PC-3 (cell line): Measurements from ENCODE around the gene PI4KA. TPM values are rescaled to one million over a fixed set of nuclear protein-coding genes. Genes with fewer than 3 reads are reported as not detected.
"Not testable (repeated sequence)": the region's sequence is repeated elsewhere in the genome, so short reads cannot be mapped to it uniquely, and the experiment has no call there.

Experiments
- ATAC-seq: fragments of 200-7000 bp; cut with Tn5 transposase; 2 replicates; pipeline ENCODE4 v1.9.1; 2020; ENCODE audit warnings: mild to moderate bottlenecking, moderate library complexity
- BruUV-seq: library from RNA; stranded (reverse); fragments of 400-500 nt; replicated peaks from 2 replicates; lab custom pipeline; 2021; lab: Mats Ljungman, UMichigan
- CTCF ChIA-PET: fragments of 300-600 bp; sonication (Branson Sonifier 250); formaldehyde crosslinking; loops from one replicate; lab custom pipeline; 2022; ENCODE audit warnings: antibody characterized with exemption; lab: Charles Lee
- POLR2A ChIA-PET: fragments of 300-600 bp; sonication (Branson Sonifier 250); formaldehyde crosslinking; loops from one replicate; lab custom pipeline; 2022; ENCODE audit warnings: antibody characterized with exemption; ENCODE audit not compliant: unreplicated experiment; lab: Charles Lee
- DNase-seq: peaks from one replicate; pipeline ENCODE4 v3.0.0-alpha.2; 2015
- H2AFZ ChIP-seq: fragments of 300-600 bp; sonication (generic); 2 replicates; pipeline ENCODE4 v1.6.0; 2016; ENCODE audit warnings: antibody characterized with exemption, low read length
- H3F3A ChIP-seq: fragments of 300-600 bp; sonication (generic); one replicate; pipeline ENCODE4 v1.6.0; 2017; ENCODE audit warnings: antibody characterized with exemption, low read length, control low read depth, mild to moderate bottlenecking; ENCODE audit not compliant: unreplicated experiment
- H3K27ac ChIP-seq: fragments of 300-600 bp; sonication (generic); 2 replicates; pipeline ENCODE4 v1.5.1; 2016; ENCODE audit warnings: mild to moderate bottlenecking, low read length
- H3K27me3 ChIP-seq: fragments of 300-600 bp; sonication (generic); 2 replicates; pipeline ENCODE4 v1.6.1; 2016; ENCODE audit warnings: low read length, mixed read lengths
- H3K36me3 ChIP-seq: fragments of 300-600 bp; sonication (generic); 2 replicates; pipeline ENCODE4 v1.6.1; 2016; ENCODE audit warnings: low read depth, mixed run types, low read length, mixed read lengths
- H3K4me1 ChIP-seq: fragments of 300-600 bp; sonication (generic); 2 replicates; pipeline ENCODE4 v1.5.1; 2016; ENCODE audit warnings: low read length; ENCODE audit not compliant: insufficient read depth
- H3K4me2 ChIP-seq: fragments of 300-600 bp; sonication (generic); 2 replicates; pipeline ENCODE4 v1.6.0; 2016; ENCODE audit warnings: low read length
- H3K4me3 ChIP-seq: fragments of 300-600 bp; sonication (generic); 2 replicates; pipeline ENCODE4 v1.5.1; 2016; ENCODE audit warnings: mild to moderate bottlenecking, low read length, mixed read lengths
- H3K79me2 ChIP-seq: fragments of 300-600 bp; sonication (generic); 2 replicates; pipeline ENCODE4 v1.6.1; 2017; ENCODE audit warnings: low read length, mixed read lengths
- H3K9ac ChIP-seq: fragments of 300-600 bp; sonication (generic); 2 replicates; pipeline ENCODE4 v1.6.0; 2016; ENCODE audit warnings: mild to moderate bottlenecking, low read length
- H3K9me2 ChIP-seq: fragments of 300-600 bp; sonication (generic); replicated peaks from 2 replicates; pipeline ENCODE4 v1.6.1; 2016; ENCODE audit warnings: mixed run types, low read length, mixed read lengths
- H3K9me3 ChIP-seq: fragments of 300-600 bp; sonication (generic); 2 replicates; pipeline ENCODE4 v1.6.1; 2016; ENCODE audit warnings: low read length, mixed read lengths
- H4K20me1 ChIP-seq: fragments of 300-600 bp; sonication (generic); 2 replicates; pipeline ENCODE4 v1.6.1; 2016; ENCODE audit warnings: low read length, mixed read lengths
- EZH2 ChIP-seq: fragments of 300-600 bp; sonication (generic); IDR thresholded peaks from one replicate; pipeline ENCODE4 v1.6.1; 2017; ENCODE audit warnings: antibody characterized with exemption, mild to moderate bottlenecking, low read length; ENCODE audit not compliant: unreplicated experiment
- EZH2phosphoT487 ChIP-seq: fragments of 300-600 bp; sonication (generic); IDR thresholded peaks from 2 replicates; pipeline ENCODE4 v1.6.1; 2018; ENCODE audit warnings: mild to moderate bottlenecking, antibody characterized with exemption, low read length, borderline replicate concordance
- intact Hi-C: fragments of 100-400 bp; cut with micrococcal nuclease; formaldehyde crosslinking; loops from 2 replicates; pipeline ENCODE4 v1.9.0; 2023
- total RNA-seq: library from RNA; depleted of rRNA; stranded (reverse); fragments of >200 nt; gene quantifications from 2 replicates; pipeline ENCODE4 v1.2.3, GENCODE V29; 2014
- TF ChIP-seq, protein P1 (sequence below): fragments of 300-600 bp; sonication (generic); conservative IDR thresholded peaks from 2 replicates; pipeline ENCODE4 v1.5.1; 2017; ENCODE audit warnings: antibody characterized with exemption, low read depth, mild to moderate bottlenecking, low read length

The PI4KA gene
- total RNA-seq, 1 experiment from 2014 or later = 39.7 TPM

DNA sequence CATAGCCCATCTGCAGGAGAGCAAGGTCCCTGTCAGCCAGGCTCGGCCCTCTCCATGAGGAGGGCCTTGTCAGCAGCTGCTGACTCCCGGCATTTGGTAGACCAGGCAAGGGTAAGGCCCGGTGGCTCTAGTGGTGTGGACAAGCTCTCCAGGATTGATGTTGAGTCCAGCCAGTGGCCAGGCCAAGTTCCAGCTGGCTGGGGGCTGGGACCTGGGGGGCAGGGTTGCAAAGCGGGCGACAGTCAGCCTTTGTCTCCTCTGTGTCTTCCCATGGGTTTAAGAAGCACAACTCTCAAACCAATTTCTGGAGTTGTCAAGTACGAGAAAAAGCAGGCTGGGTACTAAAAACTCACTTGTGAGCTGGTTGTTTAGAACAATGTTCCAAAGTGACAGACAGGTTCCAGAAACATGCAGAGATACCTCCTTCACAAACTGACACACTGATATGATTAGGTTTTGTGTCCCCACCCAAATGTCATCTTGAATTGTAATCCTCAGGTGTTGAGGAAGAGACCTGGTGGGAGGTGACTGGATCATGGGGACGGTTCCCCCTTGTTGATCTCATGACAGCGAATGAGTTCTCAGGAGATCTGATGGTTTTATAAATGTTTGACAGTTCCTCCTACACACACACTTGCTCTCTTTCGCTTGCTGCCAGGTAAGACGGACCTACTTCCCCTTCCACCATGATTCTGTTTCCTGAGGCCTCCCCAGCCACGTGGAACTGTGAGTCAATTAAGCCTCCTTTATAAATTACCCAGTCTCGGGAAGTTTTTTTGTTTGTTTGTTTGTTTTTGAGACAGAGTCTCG lies 137.0 kb downstream of the PI4KA start:
- Histone ChIP-seq H3K9ac (no peak overlapping the region), H3K79me2 (no peaks in the 10 kb centered on the region), H3F3A (no peaks in the 10 kb centered on the region), H3K36me3 (no peaks in the 10 kb centered on the region; the same call in 1 of the 2 replicates), H3K9me3 (no peaks in the 10 kb centered on the region), H2AFZ (no peak overlapping the region), H3K9me2 (no peaks in the 10 kb centered on the region), H3K27ac (no peak overlapping the region), H3K4me2 (no peak overlapping the region), H3K4me3 (no peak overlapping the region), H3K4me1 (peaks cover 14% of the 10 kb centered on the region; the same call in 1 of the 2 replicates), H4K20me1 (no peaks in the 10 kb centered on the region), H3K27me3 (no peaks in the 10 kb centered on the region)
- no peak for DNase-seq
- CTCF ChIA-PET = no interaction called here
- intact Hi-C loops = no loop called here
- no peak for ATAC-seq
- TF ChIP-seq EZH2phosphoT487 (no peak), EZH2 (no peak)
- TF ChIP-seq, protein P1, sequence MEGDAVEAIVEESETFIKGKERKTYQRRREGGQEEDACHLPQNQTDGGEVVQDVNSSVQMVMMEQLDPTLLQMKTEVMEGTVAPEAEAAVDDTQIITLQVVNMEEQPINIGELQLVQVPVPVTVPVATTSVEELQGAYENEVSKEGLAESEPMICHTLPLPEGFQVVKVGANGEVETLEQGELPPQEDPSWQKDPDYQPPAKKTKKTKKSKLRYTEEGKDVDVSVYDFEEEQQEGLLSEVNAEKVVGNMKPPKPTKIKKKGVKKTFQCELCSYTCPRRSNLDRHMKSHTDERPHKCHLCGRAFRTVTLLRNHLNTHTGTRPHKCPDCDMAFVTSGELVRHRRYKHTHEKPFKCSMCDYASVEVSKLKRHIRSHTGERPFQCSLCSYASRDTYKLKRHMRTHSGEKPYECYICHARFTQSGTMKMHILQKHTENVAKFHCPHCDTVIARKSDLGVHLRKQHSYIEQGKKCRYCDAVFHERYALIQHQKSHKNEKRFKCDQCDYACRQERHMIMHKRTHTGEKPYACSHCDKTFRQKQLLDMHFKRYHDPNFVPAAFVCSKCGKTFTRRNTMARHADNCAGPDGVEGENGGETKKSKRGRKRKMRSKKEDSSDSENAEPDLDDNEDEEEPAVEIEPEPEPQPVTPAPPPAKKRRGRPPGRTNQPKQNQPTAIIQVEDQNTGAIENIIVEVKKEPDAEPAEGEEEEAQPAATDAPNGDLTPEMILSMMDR = no peak
- BruUV-seq = no TSS peak
- POLR2A ChIA-PET = no interaction called here

DNA sequence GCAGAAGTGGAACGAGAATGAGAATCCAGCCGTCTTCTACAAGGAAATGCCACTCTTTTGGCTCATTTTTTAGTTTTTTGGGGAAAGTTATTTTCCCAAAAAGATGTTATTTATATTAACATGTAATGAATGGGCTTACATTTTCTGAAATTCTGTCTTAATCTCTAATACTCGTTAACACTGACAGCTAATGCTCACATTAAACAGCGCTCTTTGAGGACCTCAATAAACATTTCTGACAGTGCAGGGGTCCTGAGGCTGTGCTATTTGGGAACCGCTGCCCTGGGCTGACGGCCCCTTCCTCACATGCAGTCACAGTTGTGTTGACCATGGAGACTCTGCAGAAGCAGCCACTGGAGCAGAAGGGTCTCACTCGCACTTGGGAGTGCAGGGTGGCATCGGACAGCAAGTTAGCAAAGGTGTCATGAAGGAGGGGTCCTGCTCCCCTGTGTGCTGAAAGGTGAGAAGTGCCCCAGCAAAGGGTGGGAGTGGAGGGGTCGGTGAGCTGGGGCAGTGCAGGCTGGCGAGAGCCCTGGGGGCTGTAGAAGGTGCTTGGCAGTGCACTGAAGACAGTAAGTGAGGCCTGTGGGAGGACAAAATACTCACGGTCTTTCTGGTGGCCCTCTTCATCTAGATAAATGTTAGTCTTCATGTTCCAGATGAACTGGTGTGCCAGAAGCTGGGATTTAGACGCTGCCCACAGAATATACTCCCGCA lies 137.8 kb downstream of the PI4KA start:
- H4K20me1 ChIP-seq = no peaks in the 10 kb centered on the region
- no peak overlapping the region for H3K4me2 ChIP-seq
- no peak overlapping the region for H3K9ac ChIP-seq
- DNase-seq = no peak
- no peak overlapping the region for H2AFZ ChIP-seq
- H3K9me3 ChIP-seq = no peaks in the 10 kb centered on the region
- peaks cover 10% of the 10 kb centered on the region; the same call in 1 of the 2 replicates for H3K4me1 ChIP-seq
- intact Hi-C loops = no loop called here
- H3K27me3 ChIP-seq = no peaks in the 10 kb centered on the region
- ATAC-seq = no peak
- POLR2A ChIA-PET = no interaction called here
- CTCF ChIA-PET = no interaction called here
- H3F3A ChIP-seq = no peaks in the 10 kb centered on the region
- no peaks in the 10 kb centered on the region for H3K79me2 ChIP-seq
- TF ChIP-seq EZH2 (no peak), EZH2phosphoT487 (no peak)
- TF ChIP-seq, protein P1 = no peak
- no peaks in the 10 kb centered on the region for H3K36me3 ChIP-seq
- no peaks in the 10 kb centered on the region for H3K9me2 ChIP-seq
- no peak overlapping the region for H3K27ac ChIP-seq
- no peak overlapping the region for H3K4me3 ChIP-seq
- no TSS peak for BruUV-seq

DNA sequence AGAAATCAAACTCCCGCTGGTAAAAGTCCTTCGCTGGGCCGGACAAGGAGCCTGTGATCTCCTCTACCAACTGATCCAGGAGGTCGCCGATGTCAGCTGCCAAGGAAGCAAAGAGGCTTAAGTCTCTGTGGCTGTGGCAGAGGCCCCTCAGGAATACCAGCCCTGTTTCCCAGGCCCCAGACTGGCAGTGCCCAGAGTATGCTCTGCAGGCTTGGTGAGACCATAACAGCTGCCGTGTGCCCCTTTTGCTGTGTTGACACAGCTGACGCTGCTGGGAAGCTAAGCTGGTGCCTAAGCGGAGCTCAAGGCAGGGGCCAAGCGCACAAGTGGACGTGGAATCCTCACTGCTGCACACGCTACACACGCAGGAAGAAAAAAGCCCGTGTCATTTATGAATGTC lies 139.9 kb downstream of the PI4KA start:
- CTCF ChIA-PET, H3K27ac ChIP-seq, BruUV-seq, DNase-seq, H3K27me3 ChIP-seq, H3K9ac ChIP-seq, H3F3A ChIP-seq, H3K4me2 ChIP-seq, H3K79me2 ChIP-seq, H4K20me1 ChIP-seq, H3K4me3 ChIP-seq, H3K36me3 ChIP-seq, H2AFZ ChIP-seq, ATAC-seq, H3K9me2 ChIP-seq, POLR2A ChIA-PET, H3K9me3 ChIP-seq, intact Hi-C loops, H3K4me1 ChIP-seq: not testable (repeated sequence)

DNA sequence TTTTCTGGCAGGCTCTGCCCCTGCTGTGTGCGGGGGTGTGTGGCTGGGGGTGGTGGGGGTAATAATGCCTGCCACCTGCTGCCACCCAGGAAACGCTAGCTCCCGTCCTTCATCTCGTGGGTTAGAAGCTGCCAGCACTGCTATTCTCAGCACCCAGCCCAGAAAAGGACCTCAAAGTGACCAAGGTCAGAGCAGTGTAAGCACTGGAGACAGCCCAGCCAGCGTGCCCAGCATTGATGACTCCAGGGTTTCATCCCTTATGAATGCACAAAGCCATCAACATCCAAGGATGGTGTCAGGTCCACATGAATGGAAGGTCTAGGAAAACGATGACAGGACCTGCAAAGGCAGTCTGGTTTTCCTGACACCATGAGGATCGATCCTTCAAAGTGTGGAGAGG lies 140.6 kb downstream of the PI4KA start:
- H3K27ac ChIP-seq, H4K20me1 ChIP-seq, CTCF ChIA-PET, H3K4me1 ChIP-seq, H3K4me3 ChIP-seq, H3F3A ChIP-seq, intact Hi-C loops, DNase-seq, H3K79me2 ChIP-seq, ATAC-seq, BruUV-seq, H3K9me3 ChIP-seq, H3K9ac ChIP-seq, H2AFZ ChIP-seq, H3K27me3 ChIP-seq, POLR2A ChIA-PET, H3K36me3 ChIP-seq, H3K4me2 ChIP-seq, H3K9me2 ChIP-seq: not testable (repeated sequence)

DNA sequence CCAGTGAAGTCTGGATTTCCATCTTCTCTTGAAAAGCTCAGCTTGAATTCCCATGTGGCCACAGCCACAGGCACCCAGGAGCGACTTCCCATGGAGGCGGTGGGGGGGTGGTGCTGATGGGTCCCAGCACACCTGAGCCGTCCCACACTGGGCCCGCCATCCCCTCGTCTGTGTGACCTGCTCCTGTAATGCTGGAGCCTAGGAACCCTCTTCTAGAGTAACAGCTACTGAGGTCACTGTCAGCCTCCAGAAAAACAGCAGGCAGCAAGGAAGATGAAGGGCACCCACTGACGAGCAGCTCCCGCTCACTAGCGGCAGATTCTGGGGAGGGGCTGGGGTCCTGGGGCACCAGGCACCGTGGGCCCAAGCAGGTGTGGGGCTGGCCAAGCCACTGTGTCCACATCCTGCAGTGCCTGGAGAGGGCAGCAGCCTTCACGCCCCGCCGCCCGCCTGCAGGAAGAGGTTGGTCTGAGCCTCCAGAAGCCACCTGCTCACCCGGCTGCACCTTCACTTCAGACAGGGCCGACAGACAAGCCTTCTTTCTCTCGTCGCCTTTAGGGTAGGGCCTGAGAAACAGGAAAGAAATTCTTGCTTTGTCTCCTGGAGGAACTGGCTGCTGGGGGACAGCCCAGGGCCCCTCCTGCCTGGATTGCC lies 141.3 kb downstream of the PI4KA start:
- H2AFZ ChIP-seq, H3K79me2 ChIP-seq, H3K9me2 ChIP-seq, H3K9ac ChIP-seq, H3K4me3 ChIP-seq, intact Hi-C loops, H3K27ac ChIP-seq, H3K27me3 ChIP-seq, DNase-seq, H3K4me2 ChIP-seq, H4K20me1 ChIP-seq, CTCF ChIA-PET, H3K9me3 ChIP-seq, POLR2A ChIA-PET, H3K36me3 ChIP-seq, H3F3A ChIP-seq, BruUV-seq, H3K4me1 ChIP-seq, ATAC-seq: not testable (repeated sequence)
